ENCODE results near the gene ZAR1L. TPM values are rescaled to one million over a fixed set of nuclear protein-coding genes. Genes with fewer than 3 reads are reported as not detected.

Gene ZAR1L
- total RNA-seq, 1 experiment from 2014 or later: not detected

GRCh38 chr13:32347651-32348050 lies 32.5 kb upstream of the ZAR1L start:
- H3K9me3 ChIP-seq (ENCODE audit: control insufficient read depth, low read depth, low read length): no peaks in the 10 kb centered on the region
- H3K27ac ChIP-seq (ENCODE audit: insufficient read length, low read depth, low read length): no peak overlapping the region
- H3K79me2 ChIP-seq (ENCODE audit: insufficient read depth, low read length): no peaks in the 10 kb centered on the region
- no peak overlapping the region for H2BK20ac ChIP-seq (ENCODE audit: low read depth, low read length, poor library complexity, severe bottlenecking)
- no CpG with 5 or more reads among the region's 1 CpG for WGBS (ENCODE audit: extremely low coverage, insufficient read length, low lambda C conversion rate)
- Mint-ChIP-seq H3K9me3 (no peaks in the 10 kb centered on the region; a peak in 1 of 5 replicates), H3K27me3 (ENCODE audit: low read depth) (no peaks in the 10 kb centered on the region), H3K36me3 (ENCODE audit: insufficient read depth in 1 of 3, low read depth in 3 of 3) (peaks cover 23 to 41% (median 38%) of the 10 kb centered on the region in 3 experiments), H3K4me3 (no peak overlapping the region), H3K27ac (peak overlapping the region in 1 of 3 experiments; percentile 39; a peak in 2 of 7 replicates), H3K4me1 (no peaks in the 10 kb centered on the region)
- H3K23me2 ChIP-seq (ENCODE audit: insufficient read length, low read depth, low read length, poor library complexity, severe bottlenecking): no peaks in the 10 kb centered on the region
- no peak overlapping the region for H4K5ac ChIP-seq (ENCODE audit: insufficient read length, low read depth, low read length)
- no peak overlapping the region for H2BK12ac ChIP-seq (ENCODE audit: insufficient read length, low read depth, low read length)
- no peak overlapping the region for H3K4ac ChIP-seq (ENCODE audit: low read depth, low read length)
- no peak overlapping the region for H2BK5ac ChIP-seq (ENCODE audit: insufficient read length, low read length)
- no peaks in the 10 kb centered on the region for H4K20me1 ChIP-seq (ENCODE audit: control insufficient read depth, insufficient read depth, insufficient read length)
- no peaks in the 10 kb centered on the region for H3K4me1 ChIP-seq (ENCODE audit: insufficient read depth, low read length)
- H3K14ac ChIP-seq (ENCODE audit: insufficient read depth, low read length): no peak overlapping the region
- H2BK120ac ChIP-seq (ENCODE audit: low read depth, low read length, poor library complexity, severe bottlenecking): no peak overlapping the region
- no peak overlapping the region for H4K8ac ChIP-seq (replicated peaks; ENCODE audit: insufficient read length, low read depth, low read length)
- TF ChIP-seq CTCF (conservative IDR thresholded peaks at IDR 0.05): no peak
- no peak overlapping the region for H2AK5ac ChIP-seq (ENCODE audit: insufficient read length, low read length)
- no peak overlapping the region for H3K18ac ChIP-seq (ENCODE audit: insufficient read length, low read depth, low read length)
- H3K79me1 ChIP-seq (ENCODE audit: insufficient read depth, low read depth, low read length, poor library complexity, severe bottlenecking): no peaks in the 10 kb centered on the region
- no peak overlapping the region for H2BK15ac ChIP-seq (ENCODE audit: low read depth, low read length)
- H3K56ac ChIP-seq (ENCODE audit: insufficient read length, low read depth, low read length): no peak overlapping the region
- no peak overlapping the region for H2AFZ ChIP-seq (ENCODE audit: low read length)
- H3K23ac ChIP-seq (ENCODE audit: insufficient read length, low read depth, low read length): no peak overlapping the region
- H3K4me2 ChIP-seq (ENCODE audit: insufficient read depth, insufficient read length, low read length): no peak overlapping the region
- no peak overlapping the region for H3K9ac ChIP-seq (ENCODE audit: extremely low read depth, insufficient read length, low read length)
- no peak overlapping the region for H3T11ph ChIP-seq (ENCODE audit: low read length)
- H3K27me3 ChIP-seq (ENCODE audit: insufficient read depth, low read length): no peaks in the 10 kb centered on the region
- no peak overlapping the region for H4K91ac ChIP-seq (ENCODE audit: insufficient read length, low read depth, low read length)
- DNase-seq: no peak
